HK-2 (cell line): ENCODE measurements around the gene DYNLT4.

ENCODE experiments used
- DNase-seq: peaks from one replicate; pipeline ENCODE4 v3.0.0-alpha.2; 2018; ENCODE audit not compliant: unreplicated experiment

Gene DYNLT4

GRCh38 chr1:44757420-44757819, 49.7 kb downstream of the DYNLT4 start:
- no peak for DNase-seq
